Stimulated activated CD4-positive, alpha-beta T cell treated with anti-CD3 and anti-CD28 coated beads, Interleukin-4, amount 100 ng/mL, for 1 hour (primary cell): ENCODE data around the gene SLC3A2.
"Not testable (repeated sequence)": the region's sequence is repeated elsewhere in the genome, so short reads cannot be mapped to it uniquely, and the experiment has no call there.

Experiments
- DNase-seq: peaks from one replicate; pipeline ENCODE4 v3.0.0-alpha.2; 2020

SLC3A2 gene

DNA sequence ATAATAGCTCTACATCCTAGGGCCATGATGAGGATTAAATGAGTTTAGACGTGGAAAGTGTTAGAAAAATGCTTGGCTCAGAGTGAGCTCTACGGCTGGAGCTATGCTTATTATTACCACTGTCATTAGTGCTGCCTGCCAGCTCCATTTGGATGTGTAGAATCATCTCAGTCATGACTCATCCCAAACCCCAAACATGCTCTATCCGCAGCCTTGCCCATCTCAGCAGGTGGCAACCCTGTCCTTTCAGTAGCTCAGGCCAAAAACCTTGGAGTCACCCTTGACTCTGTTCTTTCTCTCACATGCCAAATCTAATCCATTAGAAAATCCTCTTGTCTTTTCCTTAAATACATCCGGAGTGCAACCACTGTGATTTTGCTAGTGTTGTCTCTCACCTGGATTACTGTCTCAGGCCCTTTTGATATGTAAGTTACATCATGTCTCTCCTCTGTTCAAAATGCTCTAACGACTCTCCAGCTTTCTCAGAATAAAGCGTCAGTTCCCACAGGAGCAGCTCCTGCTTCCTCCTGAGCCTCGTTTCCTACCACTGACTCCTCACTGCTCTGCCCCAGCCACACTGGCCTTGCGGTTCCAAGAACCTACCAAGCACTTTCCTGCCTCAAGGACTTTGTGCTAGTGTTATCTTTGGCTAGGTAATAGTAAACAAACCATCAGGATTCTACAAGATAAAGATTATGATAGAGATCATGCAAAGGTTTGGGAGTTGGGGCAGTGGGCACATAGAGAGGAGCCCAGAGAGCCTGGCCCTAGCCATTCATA, 51.0 kb downstream of the SLC3A2 start:
- no peak for DNase-seq

DNA sequence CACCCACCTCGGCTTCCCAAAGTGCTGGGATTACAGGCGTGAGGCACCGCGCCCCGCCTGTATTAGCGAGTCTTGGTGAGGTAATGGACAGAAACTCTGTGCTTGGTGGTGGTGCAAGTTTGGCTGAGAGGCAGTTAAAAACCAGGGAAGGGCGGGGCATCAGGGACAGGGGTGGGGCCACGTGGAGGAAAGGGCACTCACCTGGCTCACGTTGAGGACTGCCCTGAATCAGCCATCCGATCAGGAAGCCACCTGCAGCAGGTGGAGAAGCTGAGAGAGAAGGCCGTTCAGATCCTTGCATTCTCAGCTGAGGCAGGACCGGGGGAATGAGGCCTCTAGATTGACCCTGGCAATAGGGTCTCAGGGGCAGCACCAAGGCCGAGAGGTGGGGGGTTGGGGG, 52.6 kb downstream of the SLC3A2 start:
- DNase-seq = no peak

DNA sequence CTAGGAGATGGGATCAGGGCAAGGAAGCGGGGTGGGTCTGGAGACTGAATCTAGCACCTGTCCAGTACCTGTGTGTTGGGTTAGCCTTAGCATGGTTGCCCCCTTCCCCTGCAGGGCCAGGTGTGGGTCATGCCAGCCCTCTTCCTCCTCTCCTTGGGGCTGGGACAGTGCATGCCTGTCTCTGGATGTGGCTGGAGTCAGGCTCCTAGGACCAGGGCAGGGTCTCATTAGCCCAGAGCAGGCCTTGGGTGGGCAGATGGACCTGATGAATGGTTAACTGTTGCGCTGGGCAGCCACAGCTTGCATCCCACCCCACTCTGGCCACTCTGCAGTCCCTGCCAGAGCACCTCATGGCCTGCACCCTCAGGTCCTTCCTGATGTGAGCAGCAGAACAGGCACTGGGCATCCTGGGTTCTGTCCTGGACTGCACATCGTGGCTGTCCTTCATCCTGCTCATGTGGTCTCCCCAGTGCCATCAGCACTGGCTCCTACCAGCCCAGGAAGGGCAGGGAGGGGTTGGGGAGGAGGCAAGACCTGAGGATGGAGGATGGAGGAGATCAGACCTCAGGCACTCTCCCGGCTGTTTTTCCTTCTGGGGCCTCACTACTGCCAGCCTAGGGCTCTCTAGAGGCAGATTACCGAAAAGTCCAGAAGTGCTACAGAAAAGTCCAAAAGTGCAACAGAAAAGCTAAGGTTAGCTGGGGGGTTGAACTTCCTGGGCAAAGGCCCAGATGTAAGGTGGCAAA, 53.2 kb downstream of the SLC3A2 start:
- DNase-seq = no peak

DNA sequence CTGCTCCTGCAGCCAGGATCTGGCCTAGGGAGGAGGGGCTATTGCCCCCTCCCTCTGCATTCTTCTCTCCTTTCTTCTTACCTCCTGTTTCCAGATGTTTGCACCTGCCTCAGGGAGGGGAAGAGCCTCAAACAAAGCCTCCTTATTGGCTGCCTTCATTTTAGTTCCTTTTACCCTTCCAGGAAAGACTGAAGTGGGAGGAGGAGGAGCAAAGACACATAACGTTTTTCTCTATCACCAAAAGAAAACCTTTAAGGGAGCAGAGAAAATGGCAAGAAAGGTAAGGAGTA, 53.7 kb downstream of the SLC3A2 start:
- DNase-seq = no peak

DNA sequence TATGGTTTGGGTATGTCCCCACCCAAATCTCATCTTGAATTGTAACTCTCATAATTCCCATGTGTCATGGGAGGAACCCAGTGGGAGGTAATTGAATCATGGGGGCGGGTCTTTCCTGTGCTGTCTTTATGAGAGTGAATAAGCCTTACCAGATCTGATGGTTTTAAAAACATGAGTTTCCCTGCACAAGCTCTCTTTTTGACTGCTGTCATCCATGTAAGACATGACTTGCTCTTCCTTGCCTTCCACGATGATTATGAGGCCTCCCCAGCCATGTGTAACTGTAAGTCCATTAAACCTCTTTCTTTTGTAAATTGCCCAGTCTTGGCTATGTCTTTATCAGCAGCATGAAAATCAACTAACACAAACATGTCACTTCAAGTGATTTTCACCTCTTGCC, 56.8 kb downstream of the SLC3A2 start:
- DNase-seq = not testable (repeated sequence)
